Activated CD4-positive, alpha-beta T cell treated with anti-CD3 and anti-CD28 coated beads for 4 hours (primary cell): ENCODE results near the gene ACP1.
A peak's percentile ranks its signal among the peaks of the same experiment; 100 is the strongest.
"Not testable (repeated sequence)": the region's sequence is repeated elsewhere in the genome, so short reads cannot be mapped to it uniquely, and the experiment has no call there.

Experiments
- DNase-seq, 2 donors: peaks; one replicate each; pipeline ENCODE4 v3.0.0-alpha.2; 2020

Gene ACP1

GRCh38 chr2:314561-315336 is 50.0 kb downstream of the ACP1 start:
- DNase-seq = no peak

- DNase-seq = not testable (repeated sequence)
These were observed 51.2 kb downstream of the ACP1 start for GRCh38 chr2:315925-316324.

- no peak for DNase-seq
These were observed 51.6 kb downstream of the ACP1 start for GRCh38 chr2:316381-316780.

GRCh38 chr2:317501-318424 is 53.0 kb downstream of the ACP1 start:
- DNase-seq = peak; percentile 20 to 26

GRCh38 chr2:319059-319600 is 54.4 kb downstream of the ACP1 start:
- DNase-seq = peak; percentile 2 to 6

- DNase-seq = no peak
These were observed 55.8 kb downstream of the ACP1 start for GRCh38 chr2:320561-320960.

GRCh38 chr2:322326-322725 is 57.6 kb downstream of the ACP1 start:
- no peak for DNase-seq

- DNase-seq = no peak
These were observed 58.3 kb downstream of the ACP1 start for GRCh38 chr2:323035-323434.
